HG03354 (cell line): ENCODE results near the gene DCST1.

Experiments used
- ATAC-seq: cut with Tn5 transposase; IDR thresholded peaks from one replicate; pipeline ENCODE4 v1.9.1; 2021; ENCODE audit warnings: mild to moderate bottlenecking; ENCODE audit not compliant: unreplicated experiment, poor library complexity, severe bottlenecking

The DCST1 gene

GRCh38 chr1:155080312-155081228 lies 46.9 kb downstream of the DCST1 start:
- no peak for ATAC-seq

- ATAC-seq: no peak
Observed at GRCh38 chr1:155081472-155082300, 48.1 kb downstream of the DCST1 start.

- ATAC-seq: no peak
Observed at GRCh38 chr1:155082301-155083051, 48.9 kb downstream of the DCST1 start.

- ATAC-seq: no peak
Observed at GRCh38 chr1:155083052-155083541, 49.5 kb downstream of the DCST1 start.

- peak; percentile 1 for ATAC-seq
Observed at GRCh38 chr1:155083865-155084721, 50.5 kb downstream of the DCST1 start.

- peak; percentile 79 for ATAC-seq
Observed at GRCh38 chr1:155084722-155085503, 51.3 kb downstream of the DCST1 start.

- no peak for ATAC-seq
Observed at GRCh38 chr1:155085504-155086127, 52.0 kb downstream of the DCST1 start.

- ATAC-seq: no peak
Observed at GRCh38 chr1:155086128-155086741, 52.6 kb downstream of the DCST1 start.

- no peak for ATAC-seq
Observed at GRCh38 chr1:155086856-155087535, 53.4 kb downstream of the DCST1 start.

GRCh38 chr1:155091071-155092051 lies 57.7 kb downstream of the DCST1 start:
- ATAC-seq: no peak

GRCh38 chr1:155092131-155092530 lies 58.5 kb downstream of the DCST1 start:
- ATAC-seq: no peak

- no peak for ATAC-seq
Observed at GRCh38 chr1:155092641-155093040, 59.0 kb downstream of the DCST1 start.

- ATAC-seq: no peak
Observed at GRCh38 chr1:155093911-155094621, 60.4 kb downstream of the DCST1 start.

- ATAC-seq: no peak
Observed at GRCh38 chr1:155094622-155094948, 61.0 kb downstream of the DCST1 start.

GRCh38 chr1:155099331-155099730 lies 65.7 kb downstream of the DCST1 start:
- no peak for ATAC-seq
